Mucosa of rectum (tissue), 2 donors: ENCODE measurements around the gene TFEC.

Experiments used
- H3K27ac ChIP-seq, 2 donors: one replicate each; pipeline ENCODE4 v1.7.0; 2013; ENCODE audit warnings: inconsistent platforms in 2 of 2, low read depth in 2 of 2, low read length in 2 of 2
- H3K27me3 ChIP-seq, 2 donors: one replicate each; pipeline ENCODE4 v1.7.0; 2013; ENCODE audit warnings: low read length in 2 of 2; ENCODE audit not compliant: control insufficient read depth in 2 of 2, insufficient read depth in 2 of 2
- H3K36me3 ChIP-seq, 2 donors: one replicate each; pipeline ENCODE4 v1.7.0; 2013; ENCODE audit warnings: low read length in 2 of 2; ENCODE audit not compliant: control insufficient read depth in 2 of 2, insufficient read depth in 2 of 2
- H3K4me1 ChIP-seq, 2 donors: one replicate each; pipeline ENCODE4 v1.7.0; 2013; ENCODE audit warnings: low read length in 2 of 2, mild to moderate bottlenecking in 1 of 2; ENCODE audit not compliant: control insufficient read depth in 2 of 2, insufficient read depth in 2 of 2
- H3K4me3 ChIP-seq, 2 donors: one replicate each; pipeline ENCODE4 v1.7.0; 2013; ENCODE audit warnings: low read length in 2 of 2
- H3K9ac ChIP-seq, 2 donors: one replicate each; pipeline ENCODE4 v1.7.0; 2013; ENCODE audit warnings: low read length in 2 of 2, low read depth in 1 of 2, mild to moderate bottlenecking in 1 of 2
- H3K9me3 ChIP-seq, 2 donors: one replicate each; pipeline ENCODE4 v1.7.0; 2013; ENCODE audit warnings: low read length in 2 of 2; ENCODE audit not compliant: control insufficient read depth in 2 of 2
- donor health status: healthy.
- donor health status: Normal muscosa, but diverticular disease.

TFEC gene

GRCh38 chr7:115997221-115997620, 33.3 kb downstream of the TFEC start:
- H3K4me3 ChIP-seq, result no peak overlapping the region
- no peak overlapping the region for H3K27ac ChIP-seq
- no peak overlapping the region for H3K9ac ChIP-seq
- no peaks in the 10 kb centered on the region for H3K36me3 ChIP-seq
- no peaks in the 10 kb centered on the region for H3K27me3 ChIP-seq
- no peaks in the 10 kb centered on the region for H3K4me1 ChIP-seq
- H3K9me3 ChIP-seq, result no peaks in the 10 kb centered on the region

- H3K36me3 ChIP-seq, result no peaks in the 10 kb centered on the region
- no peak overlapping the region for H3K9ac ChIP-seq
- H3K9me3 ChIP-seq, result no peaks in the 10 kb centered on the region
- H3K27me3 ChIP-seq, result no peaks in the 10 kb centered on the region
- H3K27ac ChIP-seq, result no peak overlapping the region
- H3K4me3 ChIP-seq, result no peak overlapping the region
- no peaks in the 10 kb centered on the region for H3K4me1 ChIP-seq
Measured at GRCh38 chr7:115995701-115996100, 34.9 kb downstream of the TFEC start.

- no peaks in the 10 kb centered on the region for H3K27me3 ChIP-seq
- H3K4me3 ChIP-seq, result no peak overlapping the region
- H3K9ac ChIP-seq, result no peak overlapping the region
- no peak overlapping the region for H3K27ac ChIP-seq
- no peaks in the 10 kb centered on the region for H3K9me3 ChIP-seq
- H3K4me1 ChIP-seq, result no peaks in the 10 kb centered on the region
- H3K36me3 ChIP-seq, result no peaks in the 10 kb centered on the region
Measured at GRCh38 chr7:115988401-115988800, 42.2 kb downstream of the TFEC start.

- no peaks in the 10 kb centered on the region for H3K4me1 ChIP-seq
- no peaks in the 10 kb centered on the region for H3K36me3 ChIP-seq
Measured at GRCh38 chr7:115987486-115987885, 43.1 kb downstream of the TFEC start.

GRCh38 chr7:115984105-115984504, 46.5 kb downstream of the TFEC start:
- no peaks in the 10 kb centered on the region for H3K9me3 ChIP-seq

More at GRCh38 chr7:115987486-115987885, 43.1 kb downstream of the TFEC start:
- H3K27me3 ChIP-seq, result no peaks in the 10 kb centered on the region
- no peak overlapping the region for H3K27ac ChIP-seq
- H3K9ac ChIP-seq, result no peak overlapping the region
- H3K9me3 ChIP-seq, result no peaks in the 10 kb centered on the region
- no peak overlapping the region for H3K4me3 ChIP-seq

GRCh38 chr7:115980159-115980558, 50.4 kb downstream of the TFEC start:
- H3K9ac ChIP-seq, result no peak overlapping the region
- no peaks in the 10 kb centered on the region for H3K9me3 ChIP-seq
- no peaks in the 10 kb centered on the region for H3K36me3 ChIP-seq
- H3K4me1 ChIP-seq, result no peaks in the 10 kb centered on the region
- H3K4me3 ChIP-seq, result no peak overlapping the region
- no peak overlapping the region for H3K27ac ChIP-seq
- H3K27me3 ChIP-seq, result no peaks in the 10 kb centered on the region

More at GRCh38 chr7:115984105-115984504, 46.5 kb downstream of the TFEC start:
- Histone ChIP-seq H3K4me1 (no peaks in the 10 kb centered on the region), H3K36me3 (no peaks in the 10 kb centered on the region), H3K27ac (no peak overlapping the region), H3K9ac (no peak overlapping the region), H3K4me3 (no peak overlapping the region), H3K27me3 (no peaks in the 10 kb centered on the region)

- Histone ChIP-seq H3K9ac (no peak overlapping the region), H3K27ac (no peak overlapping the region), H3K9me3 (no peaks in the 10 kb centered on the region), H3K27me3 (no peaks in the 10 kb centered on the region), H3K4me1 (no peaks in the 10 kb centered on the region), H3K36me3 (no peaks in the 10 kb centered on the region), H3K4me3 (no peak overlapping the region)
Measured at GRCh38 chr7:115976651-115977050, 53.9 kb downstream of the TFEC start.

- H3K27me3 ChIP-seq, result no peaks in the 10 kb centered on the region
- H3K4me1 ChIP-seq, result no peaks in the 10 kb centered on the region
- H3K9me3 ChIP-seq, result no peaks in the 10 kb centered on the region
- no peak overlapping the region for H3K27ac ChIP-seq
- no peaks in the 10 kb centered on the region for H3K36me3 ChIP-seq
- H3K4me3 ChIP-seq, result no peak overlapping the region
- no peak overlapping the region for H3K9ac ChIP-seq
Measured at GRCh38 chr7:115975766-115976165, 54.8 kb downstream of the TFEC start.

GRCh38 chr7:115973406-115973805, 57.2 kb downstream of the TFEC start:
- Histone ChIP-seq H3K36me3 (no peaks in the 10 kb centered on the region), H3K4me3 (no peak overlapping the region), H3K9ac (no peak overlapping the region), H3K9me3 (no peaks in the 10 kb centered on the region), H3K27ac (no peak overlapping the region), H3K27me3 (no peaks in the 10 kb centered on the region), H3K4me1 (no peaks in the 10 kb centered on the region)

- H3K27ac ChIP-seq, result no peak overlapping the region
- H3K9ac ChIP-seq, result no peak overlapping the region
Measured at GRCh38 chr7:115971506-115971905, 59.1 kb downstream of the TFEC start.

GRCh38 chr7:115968596-115968995, 62.0 kb downstream of the TFEC start:
- H3K36me3 ChIP-seq, result no peaks in the 10 kb centered on the region
- H3K27ac ChIP-seq, result no peak overlapping the region
- H3K4me3 ChIP-seq, result no peak overlapping the region

More at GRCh38 chr7:115971506-115971905, 59.1 kb downstream of the TFEC start:
- no peaks in the 10 kb centered on the region for H3K36me3 ChIP-seq
- H3K4me3 ChIP-seq, result no peak overlapping the region
- H3K4me1 ChIP-seq, result no peaks in the 10 kb centered on the region
- H3K9me3 ChIP-seq, result no peaks in the 10 kb centered on the region
- no peaks in the 10 kb centered on the region for H3K27me3 ChIP-seq

More at GRCh38 chr7:115968596-115968995, 62.0 kb downstream of the TFEC start:
- H3K27me3 ChIP-seq, result no peaks in the 10 kb centered on the region
- H3K9me3 ChIP-seq, result no peaks in the 10 kb centered on the region
- H3K9ac ChIP-seq, result no peak overlapping the region
- no peaks in the 10 kb centered on the region for H3K4me1 ChIP-seq
